ENCODE results near the gene PCBP3.
"Not testable (repeated sequence)": the region's sequence is repeated elsewhere in the genome, so short reads cannot be mapped to it uniquely, and the experiment has no call there.

PCBP3 gene

DNA sequence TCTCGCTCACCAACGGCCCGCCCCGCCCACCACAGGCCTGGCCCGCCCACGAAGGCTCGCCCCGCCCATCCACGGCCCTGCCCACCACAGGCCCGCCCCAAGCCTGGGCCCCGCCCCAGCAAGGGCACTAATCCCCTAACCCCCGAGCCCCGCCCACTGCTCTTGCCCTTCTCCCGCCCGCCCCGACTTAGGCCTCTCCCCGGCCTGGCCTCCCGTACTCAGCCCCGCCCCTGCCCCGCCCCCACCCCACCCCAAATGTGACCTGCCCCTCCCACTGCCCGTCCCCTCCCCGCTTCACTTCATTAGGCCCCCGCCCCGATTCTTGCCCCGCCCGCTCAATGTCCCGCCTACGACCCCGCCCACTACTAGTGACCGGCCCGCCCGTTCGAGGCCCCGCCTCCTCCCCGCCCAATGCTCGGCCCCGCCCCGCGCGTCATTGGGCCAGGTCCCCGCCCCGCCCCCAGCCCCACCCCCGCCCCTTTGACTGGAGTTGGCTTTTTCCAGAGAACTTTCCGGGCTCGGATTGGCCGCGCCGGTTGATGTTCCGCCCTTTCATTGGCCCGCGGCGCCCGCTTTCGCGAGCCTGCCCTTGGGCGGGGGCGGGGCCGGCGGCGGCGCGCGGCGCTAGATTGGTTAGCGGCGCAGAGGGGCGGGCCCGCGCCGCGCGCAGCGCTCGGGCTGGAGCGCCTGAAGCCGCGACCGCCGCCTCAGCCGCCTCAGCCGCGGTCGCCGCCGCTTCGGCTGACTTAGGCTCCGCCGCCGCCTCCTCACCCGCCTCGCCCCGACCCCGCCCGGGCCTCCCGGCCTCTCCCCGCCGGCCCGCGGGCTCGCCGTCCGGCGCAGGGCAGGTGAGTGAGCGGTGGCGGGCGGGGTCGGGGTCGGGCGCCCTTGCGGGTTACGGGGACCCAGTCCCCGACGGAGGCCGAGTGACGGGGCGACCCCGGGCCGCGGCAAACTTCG is at the start of gene PCBP3:
TSS of gene PCBP3 (plus strand) at position 705 of the 960 bp plus-strand sequence. CDS start 206,361 bp downstream, outside the sequence.
- no peak for FAIRE-seq

DNA sequence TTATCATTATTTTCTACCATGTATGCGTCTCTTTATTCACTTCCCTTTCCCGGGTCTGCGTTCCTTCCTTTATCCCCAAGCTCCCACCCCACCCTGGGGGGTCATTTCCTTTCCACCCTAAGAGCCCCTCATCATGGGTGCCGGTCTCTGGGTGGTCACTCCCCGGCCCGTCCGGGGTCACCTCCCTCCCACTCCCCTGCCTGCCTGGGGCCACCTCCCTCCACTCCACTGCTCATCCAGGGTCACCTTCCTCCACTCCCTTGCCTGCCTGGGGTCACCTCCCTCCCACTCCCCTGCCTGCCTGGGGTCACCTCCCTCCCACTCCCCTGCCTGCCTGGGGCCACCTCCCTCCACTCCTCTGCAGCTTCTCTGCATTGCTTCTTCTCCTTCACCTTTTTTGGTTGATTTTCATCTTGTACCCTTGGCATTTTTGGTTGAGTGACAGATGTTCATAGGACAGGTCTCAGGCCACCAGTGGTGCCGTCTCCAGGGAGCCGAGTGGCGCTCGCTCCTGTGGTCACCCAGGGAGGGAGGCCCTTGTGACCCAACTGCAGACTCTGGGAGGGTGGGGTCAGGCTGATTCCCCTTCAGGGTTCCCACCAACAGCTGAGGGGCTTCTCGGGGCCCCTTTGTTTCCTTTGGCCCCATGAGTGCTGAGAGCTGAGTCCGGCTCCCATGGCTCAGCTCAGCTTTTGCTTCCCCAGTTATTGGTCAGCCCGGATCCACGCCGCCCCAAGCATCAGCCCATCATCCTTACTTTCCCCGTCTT is 48.6 kb upstream of the PCBP3 start:
- no peak for FAIRE-seq

GRCh38 chr21:45595574-45596295 is 47.8 kb upstream of the PCBP3 start:
- FAIRE-seq: no peak

DNA sequence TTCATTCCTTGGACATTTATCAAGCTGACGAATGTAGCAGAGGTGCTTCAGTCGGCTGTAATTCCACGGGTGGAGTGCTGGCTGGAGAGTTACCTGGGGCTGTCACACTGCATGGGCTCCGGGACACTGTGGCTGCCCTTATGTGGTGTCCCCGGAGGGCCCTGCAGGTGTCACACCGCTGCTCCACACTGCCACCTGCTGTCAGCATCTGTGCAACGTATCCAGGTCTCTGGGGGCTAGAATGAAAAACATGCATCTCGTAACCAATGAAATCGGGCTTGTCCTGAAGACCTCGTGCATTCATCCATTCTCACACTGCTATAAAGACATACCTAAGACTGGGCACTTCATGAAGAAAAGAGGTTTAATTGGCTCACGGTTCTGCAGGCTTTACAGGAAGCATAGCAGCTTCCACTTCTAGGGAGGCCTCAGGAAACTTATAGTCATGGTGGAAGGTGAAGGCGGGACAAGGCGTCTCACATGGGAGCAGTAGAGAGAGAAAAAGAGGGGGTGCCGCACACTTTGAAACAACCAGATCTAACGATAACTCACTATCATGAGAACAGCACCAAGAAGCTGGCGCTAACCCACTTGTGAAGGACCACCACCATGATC is 46.7 kb upstream of the PCBP3 start:
- FAIRE-seq: no peak

GRCh38 chr21:45598109-45598508 is 45.4 kb upstream of the PCBP3 start:
- no peak for FAIRE-seq

DNA sequence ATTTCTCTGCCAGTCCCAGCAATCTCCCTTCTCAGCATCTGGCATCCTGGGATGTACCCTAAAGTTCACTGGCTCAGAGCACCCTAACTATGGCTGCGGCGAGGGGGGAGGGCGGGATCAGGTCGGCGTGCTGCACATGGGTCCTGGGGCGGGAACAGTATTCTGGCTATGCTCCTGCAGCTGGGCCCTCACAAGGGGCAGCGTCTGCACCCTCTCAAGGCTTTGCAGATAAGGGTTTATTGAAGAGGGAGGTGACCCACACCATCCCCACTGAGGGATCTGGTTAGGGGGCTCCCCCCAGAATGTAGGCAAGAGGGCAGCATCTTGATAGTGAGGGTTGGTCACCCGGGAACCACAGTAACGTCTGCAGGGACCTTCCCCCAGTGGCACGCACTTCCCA is 44.9 kb upstream of the PCBP3 start:
- FAIRE-seq: no peak

DNA sequence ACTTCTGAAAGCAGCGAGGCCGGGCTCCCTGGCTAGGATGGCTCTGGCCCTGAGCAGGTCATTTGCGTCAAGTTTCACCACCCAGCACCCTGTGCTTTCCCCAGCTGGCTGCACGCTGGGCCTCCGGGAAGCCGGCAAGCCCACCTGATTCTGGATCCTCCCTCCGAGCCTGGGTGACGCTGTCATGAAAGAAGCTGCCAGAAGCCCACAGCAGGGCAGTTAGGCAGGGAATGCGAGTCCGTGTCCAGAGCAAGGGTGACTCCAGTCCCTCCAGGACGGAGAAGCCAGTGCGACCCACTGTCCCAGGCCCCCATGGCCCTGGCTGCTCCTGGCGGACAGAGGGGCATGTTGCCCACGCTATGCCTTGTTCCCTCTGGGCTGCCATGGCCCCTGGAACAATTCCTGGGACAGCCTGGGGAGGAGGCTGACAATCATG is 44.4 kb upstream of the PCBP3 start:
- FAIRE-seq: no peak

- no peak for FAIRE-seq
These were observed 43.3 kb upstream of the PCBP3 start for GRCh38 chr21:45600248-45600647.

DNA sequence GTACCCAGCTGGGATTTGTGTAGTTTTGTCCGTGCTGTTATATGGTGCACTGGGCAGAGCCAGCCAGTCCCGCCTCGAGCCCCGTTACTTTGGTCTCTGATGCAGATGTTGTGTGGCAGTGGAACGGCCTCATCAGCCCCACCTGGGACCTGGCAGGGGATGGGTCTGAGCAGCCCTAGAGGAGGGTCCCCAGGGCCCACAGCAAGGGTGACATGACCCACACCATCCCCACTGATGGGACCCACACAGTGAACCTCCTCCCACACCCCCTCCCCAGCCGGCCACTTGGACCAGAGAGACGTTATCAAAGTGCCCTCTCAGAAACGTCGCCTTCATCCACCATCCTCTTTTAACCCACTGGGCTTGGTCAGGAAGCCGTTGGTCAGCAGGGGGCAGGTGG is 42.0 kb upstream of the PCBP3 start:
- no peak for FAIRE-seq

DNA sequence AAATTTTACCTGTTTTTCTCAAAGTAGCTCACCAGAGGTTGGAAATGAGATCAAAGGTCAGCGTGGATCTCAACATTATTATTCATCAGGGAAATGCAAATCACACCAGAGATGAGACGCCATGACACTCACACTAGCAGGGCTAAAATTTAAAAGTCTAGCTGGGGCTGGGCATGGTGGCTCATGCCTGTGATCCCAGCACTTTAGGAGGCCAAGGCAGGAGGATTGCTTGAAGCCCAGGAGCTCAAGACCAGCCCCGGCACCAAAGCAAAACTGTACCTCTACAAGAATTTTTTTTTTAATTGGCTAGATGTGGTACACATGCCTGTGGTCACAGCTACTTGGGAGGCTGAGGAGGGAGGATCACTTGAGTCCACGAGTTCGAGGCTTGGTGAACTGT is 41.4 kb upstream of the PCBP3 start:
- FAIRE-seq: no peak

DNA sequence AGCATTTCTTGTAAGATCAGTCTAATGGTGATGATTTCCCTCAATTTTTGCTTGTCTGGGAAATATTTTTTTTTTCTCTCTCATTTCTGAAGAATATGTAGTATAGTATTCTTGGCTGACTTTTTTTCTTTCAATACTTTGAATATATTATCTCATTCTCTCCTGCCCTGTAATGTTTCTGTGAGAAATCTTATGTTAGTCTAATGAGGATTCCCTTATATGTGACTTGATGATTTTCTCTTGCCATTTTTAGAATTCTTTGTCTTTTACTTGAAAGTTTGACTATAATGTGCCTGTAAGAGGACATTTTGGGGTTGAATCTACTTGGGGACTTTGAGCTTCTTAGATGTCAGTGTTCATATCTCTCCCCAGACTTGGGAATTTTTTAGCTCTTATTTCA is 40.0 kb upstream of the PCBP3 start:
- FAIRE-seq: no peak

- FAIRE-seq: not testable (repeated sequence)
These were observed 38.8 kb upstream of the PCBP3 start for GRCh38 chr21:45604681-45605080.

DNA sequence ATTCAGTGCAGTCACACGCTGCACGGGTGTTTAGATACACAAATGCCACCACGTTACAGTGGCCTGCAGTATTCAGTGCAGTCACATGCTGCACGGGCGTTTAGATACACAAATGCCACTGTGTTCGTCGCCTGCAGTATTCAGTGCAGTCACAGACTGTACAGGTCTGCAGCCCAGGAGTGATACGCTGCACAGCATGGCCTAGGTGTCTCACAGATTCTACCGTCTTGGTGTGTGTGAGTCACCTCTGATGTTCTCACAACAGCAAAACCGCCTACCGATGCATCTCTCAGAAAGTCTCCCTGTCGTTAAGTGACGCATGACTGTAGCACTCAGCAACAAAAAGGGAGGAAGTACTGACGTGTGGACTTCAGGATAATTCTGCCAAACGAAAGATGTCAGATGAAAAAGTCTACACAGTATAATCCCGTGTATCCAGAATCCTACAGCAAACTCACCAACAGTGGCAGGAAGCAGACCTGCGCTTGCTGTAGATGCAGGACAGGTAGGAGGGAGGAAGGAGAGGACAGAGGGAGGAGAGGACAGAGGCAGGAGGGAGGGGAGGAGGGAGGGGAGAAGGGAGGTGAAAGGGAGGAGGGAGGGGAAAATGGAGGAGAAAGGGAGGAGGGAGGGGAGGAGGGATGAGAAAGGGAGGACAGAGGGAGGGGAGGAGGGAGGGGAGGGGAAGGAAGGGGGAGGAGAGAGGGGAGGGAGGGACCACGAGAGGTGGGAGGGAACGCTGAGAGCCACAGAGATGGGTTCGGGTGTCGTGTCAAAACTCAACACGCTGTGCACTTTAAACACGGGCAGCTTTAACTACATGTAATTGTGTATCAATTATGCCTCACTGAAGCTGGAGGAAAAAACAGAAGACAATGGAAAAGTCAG is 36.3 kb upstream of the PCBP3 start:
- no peak for FAIRE-seq

DNA sequence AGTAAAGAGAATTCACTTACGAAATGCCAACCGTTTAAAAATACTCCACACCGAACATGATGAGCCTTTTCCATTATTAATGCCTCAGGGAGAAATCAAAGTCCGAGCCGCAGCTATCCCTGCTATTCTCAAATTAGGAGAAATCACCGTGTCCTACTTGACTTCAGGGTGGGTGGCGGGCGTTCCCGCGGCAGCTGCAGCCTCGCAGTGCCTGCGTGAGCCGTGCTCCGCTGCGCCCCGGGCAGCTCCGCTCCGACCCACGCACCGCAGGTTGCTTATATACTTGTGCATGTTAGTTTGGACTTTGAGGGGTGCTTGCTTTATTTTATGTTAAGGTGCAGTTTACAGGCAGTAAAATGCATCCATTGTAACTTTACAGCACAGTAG is 35.6 kb upstream of the PCBP3 start:
- no peak for FAIRE-seq

DNA sequence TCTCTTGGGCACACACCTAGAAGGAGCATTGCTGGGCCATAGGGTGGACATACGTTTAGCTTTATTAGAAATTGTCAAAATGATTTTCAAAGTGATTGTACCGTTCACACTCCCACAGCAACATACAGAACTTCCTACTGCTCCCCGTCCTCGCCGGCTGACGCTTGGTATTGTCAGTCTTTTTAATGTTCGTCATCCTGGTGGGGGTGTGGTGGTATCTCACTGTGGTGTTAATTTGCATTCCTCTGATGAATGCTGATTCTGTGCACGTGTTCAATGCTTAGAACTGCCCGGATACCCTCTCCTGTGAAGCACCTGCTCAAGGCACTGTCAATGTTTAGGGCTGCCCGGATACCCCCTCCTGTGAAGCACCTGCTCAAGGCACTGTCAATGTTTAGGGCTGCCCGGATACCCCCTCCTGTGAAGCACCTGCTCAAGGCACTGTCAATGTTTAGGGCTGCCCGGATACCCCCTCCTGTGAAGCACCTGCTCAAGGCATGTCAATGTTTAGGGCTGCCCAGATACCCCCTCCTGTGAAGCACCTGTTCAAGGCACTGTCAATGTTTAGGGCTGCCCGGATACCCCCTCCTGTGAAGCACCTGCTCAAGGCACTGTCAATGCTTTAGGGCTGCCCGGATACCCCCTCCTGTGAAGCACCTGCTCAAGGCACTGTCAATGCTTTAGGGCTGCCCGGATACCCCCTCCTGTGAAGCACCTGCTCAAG is 34.6 kb upstream of the PCBP3 start:
- not testable (repeated sequence) for FAIRE-seq

DNA sequence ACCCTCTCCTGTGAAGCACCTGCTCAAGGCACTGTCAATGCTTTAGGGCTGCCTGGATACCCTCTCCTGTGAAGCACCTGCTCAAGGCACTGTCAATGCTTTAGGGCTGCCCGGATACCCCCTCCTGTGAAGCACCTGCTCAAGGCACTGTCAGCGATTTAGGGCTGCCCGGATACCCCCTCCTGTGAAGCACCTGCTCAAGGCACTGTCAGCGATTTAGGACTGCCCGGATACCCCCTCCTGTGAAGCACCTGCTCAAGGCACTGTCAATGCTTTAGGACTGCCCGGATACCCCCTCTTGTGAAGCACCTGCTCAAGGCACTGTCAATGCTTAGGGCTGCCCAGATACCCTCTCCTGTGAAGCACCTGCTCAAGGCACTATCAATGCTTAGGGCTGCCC is 33.9 kb upstream of the PCBP3 start:
- FAIRE-seq: not testable (repeated sequence)

GRCh38 chr21:45611296-45611695 is 32.2 kb upstream of the PCBP3 start:
- FAIRE-seq: no peak

- no peak for FAIRE-seq
These were observed 31.4 kb upstream of the PCBP3 start for GRCh38 chr21:45611939-45612664.

GRCh38 chr21:45612665-45613019 is 30.9 kb upstream of the PCBP3 start:
- not testable (repeated sequence) for FAIRE-seq

- no peak for FAIRE-seq
These were observed 30.1 kb upstream of the PCBP3 start for GRCh38 chr21:45613396-45613795.

Measured in TTC549 (cell line).